K562 (cell line): ENCODE results near the gene SPTBN5. TPM values are rescaled to one million over a fixed set of nuclear protein-coding genes. Genes with fewer than 3 reads are reported as not detected.

ENCODE experiments used
- ATAC-seq: fragments of 200-7000 bp; cut with Tn5 transposase; 3 replicates; pipeline ENCODE4 v1.9.1; 2020; ENCODE audit warnings: moderate library complexity
- BruUV-seq: library from RNA; stranded (reverse); fragments of 400-500 nt; replicated peaks from 2 replicates; lab custom pipeline; 2021; lab: Mats Ljungman, UMichigan
- CTCF ChIA-PET: fragments of 300-600 bp; formaldehyde crosslinking; extraction: SDS; loops from one replicate; lab custom pipeline; 2021; ENCODE audit warnings: low intra/inter-chr PET ratio; lab: Yijun Ruan, JAX
- POLR2A ChIA-PET: fragments of 300-600, 350-650 bp; sonication (Branson Sonifier 250); formaldehyde crosslinking; extraction: SDS; loops from one replicate; lab custom pipeline; 2021; ENCODE audit warnings: antibody characterized with exemption, inconsistent platforms; lab: Yijun Ruan, JAX
- DNase-seq, 4 experiments: peaks; one replicate each; pipeline versions ENCODE4 v3.0.0 to v3.0.0-alpha.2; 2011 to 2018; ENCODE audit warnings: low spot score in 3 of 4, mixed read lengths in 3 of 4; ENCODE audit errors: extremely low read depth in 1 of 4
- FAIRE-seq: peaks from 2 replicates; lab custom pipeline; 2011; peaks lifted over from hg19 to GRCh38; lab: Jason Lieb, UNC
- H2AFZ ChIP-seq: 2 replicates; pipeline ENCODE4 v1.6.0; 2011; ENCODE audit warnings: low read depth, low read length, control low read depth, inconsistent platforms
- H3K27ac ChIP-seq: fragments of 200-600 bp; 3 replicates; pipeline ENCODE4 v1.8.0; 2011; ENCODE audit warnings: low read depth, mild to moderate bottlenecking, control low read depth, inconsistent platforms, low read length, moderate library complexity, mixed read lengths; ENCODE audit errors: extremely low read depth
- H3K27me3 ChIP-seq, 2 experiments: fragments of 300-600 bp in 1 of 2; 2 replicates in 1 of 2; 3 replicates in 1 of 2; pipeline versions ENCODE4 v1.6.0 to v1.8.0; 2011; ENCODE audit warnings: inconsistent platforms in 2 of 2, low read length in 2 of 2, mild to moderate bottlenecking in 1 of 2, mixed read lengths in 1 of 2, moderate library complexity in 1 of 2; ENCODE audit not compliant: control insufficient read depth in 2 of 2, insufficient read depth in 2 of 2
- H3K36me3 ChIP-seq: fragments of 300-600 bp; 3 replicates; pipeline ENCODE4 v1.8.0; 2011; ENCODE audit warnings: mild to moderate bottlenecking, low read length, inconsistent platforms; ENCODE audit not compliant: control insufficient read depth, insufficient read depth
- H3K4me1 ChIP-seq, 2 experiments: fragments of 200-600 bp in 1 of 2; replicated peaks in 1 of 2; 2 replicates in 1 of 2; 3 replicates in 1 of 2; pipeline versions ENCODE4 v1.5.1 to v1.8.0; 2011; ENCODE audit warnings: inconsistent platforms in 2 of 2, low read length in 2 of 2, mild to moderate bottlenecking in 1 of 2, mixed read lengths in 1 of 2, moderate library complexity in 1 of 2; ENCODE audit not compliant: control insufficient read depth in 2 of 2, insufficient read depth in 2 of 2
- H3K4me2 ChIP-seq: 2 replicates; pipeline ENCODE4 v1.6.1; 2011; ENCODE audit warnings: low read length, control low read depth, inconsistent platforms, mixed read lengths; ENCODE audit not compliant: insufficient read depth
- H3K4me3 ChIP-seq: fragments of 200-600 bp; sonication (generic), shearing (Covaris generic); 2 replicates; pipeline ENCODE4 v1.5.1; 2016; ENCODE audit warnings: control low read depth, inconsistent platforms
- H3K79me2 ChIP-seq: fragments of 200-600 bp; 3 replicates; pipeline ENCODE4 v1.8.0; 2011; ENCODE audit warnings: low read length, inconsistent platforms; ENCODE audit not compliant: control insufficient read depth, insufficient read depth
- H3K9ac ChIP-seq, 2 experiments: 2 replicates each; pipeline versions ENCODE4 v1.6.0 to v1.6.1; 2011; ENCODE audit warnings: low read depth in 2 of 2, low read length in 2 of 2, control low read depth in 1 of 2, inconsistent platforms in 1 of 2, mild to moderate bottlenecking in 1 of 2, mixed read lengths in 1 of 2; ENCODE audit not compliant: insufficient read depth in 1 of 2
- H3K9me1 ChIP-seq: one replicate; pipeline ENCODE4 v1.6.0; 2011; ENCODE audit warnings: inconsistent platforms, mild to moderate bottlenecking, low read length, moderate library complexity; ENCODE audit not compliant: control insufficient read depth, insufficient read depth
- H3K9me3 ChIP-seq: replicated peaks from 2 replicates; pipeline ENCODE4 v1.5.1; 2011; ENCODE audit warnings: low read depth, low read length, inconsistent platforms; ENCODE audit not compliant: control insufficient read depth, insufficient read depth
- H4K20me1 ChIP-seq: replicated peaks from 2 replicates; pipeline ENCODE4 v1.6.1; 2011; ENCODE audit warnings: low read length, inconsistent platforms, mixed read lengths; ENCODE audit not compliant: control insufficient read depth, insufficient read depth
- ARID4B ChIP-seq: sonication (generic); formaldehyde crosslinking; IDR thresholded peaks from 2 replicates; pipeline ENCODE4 v1.8.0; 2022; ENCODE audit warnings: mild to moderate bottlenecking, missing genetic modification reagents
- CHD4 ChIP-seq: fragments of 200-600 bp; sonication (generic); IDR thresholded peaks from 3 replicates; pipeline ENCODE4 v1.6.1; 2012; ENCODE audit warnings: low read depth, mild to moderate bottlenecking, mixed read lengths, low read length, inconsistent platforms; ENCODE audit not compliant: insufficient read depth, insufficient replicate concordance, poor library complexity, severe bottlenecking
- LCOR ChIP-seq: sonication (generic); formaldehyde crosslinking; IDR thresholded peaks from 2 replicates; pipeline ENCODE4 v1.8.0; 2022; ENCODE audit warnings: mild to moderate bottlenecking, missing genetic modification reagents
- MEF2A ChIP-seq: IDR thresholded peaks from 2 replicates; pipeline ENCODE4 v1.6.1; 2011; ENCODE audit warnings: low read depth, mild to moderate bottlenecking, low read length, moderate library complexity; ENCODE audit not compliant: control insufficient read depth
- NFIX ChIP-seq: fragments of 250-450 bp; sonication (Bioruptor Pico); IDR thresholded peaks from 2 replicates; pipeline ENCODE4 v1.4.0; 2020; ENCODE audit warnings: low read depth, mild to moderate bottlenecking, moderate library complexity
- PTBP1 ChIP-seq: fragments of 200-400 bp; formaldehyde crosslinking; IDR thresholded peaks from 2 replicates; pipeline ENCODE4 v1.6.1; 2017; ENCODE audit warnings: low read depth, low read length
- SRSF7 ChIP-seq: fragments of 200-400 bp; formaldehyde crosslinking; optimal IDR thresholded peaks from 2 replicates; pipeline ENCODE3; 2017; ENCODE audit warnings: mild to moderate bottlenecking, low read depth, low read length
- TBP ChIP-seq: optimal IDR thresholded peaks from 2 replicates; pipeline ENCODE3; 2011; ENCODE audit warnings: low read depth, low read length, improper control_type of control experiment
- ZFP91 ChIP-seq: sonication (generic); formaldehyde crosslinking; IDR thresholded peaks from 2 replicates; pipeline ENCODE4 v1.8.0; 2022; ENCODE audit warnings: mild to moderate bottlenecking, missing genetic modification reagents
- ZNF280B ChIP-seq: fragments of 250-450 bp; sonication (Bioruptor Pico); IDR thresholded peaks from 2 replicates; pipeline ENCODE4 v1.5.1; 2021; ENCODE audit warnings: mild to moderate bottlenecking
- WGBS: fragments of 100-300 bp; shearing (Covaris generic); methylation state at CpG from one replicate; pipeline ENCODE4 v1.1.6; 2016; ENCODE audit warnings: low coverage, mixed read lengths; ENCODE audit not compliant: insufficient coverage; ENCODE audit errors: missing lambda C conversion rate; 5-methylcytosine and 5-hydroxymethylcytosine counted together
- in situ Hi-C: fragments of 300-500 bp; cut with MboI; formaldehyde crosslinking; loops from 4 replicates; pipeline ENCODE4 v1.15.0; 2018; ENCODE audit warnings: inconsistent platforms, mixed read lengths
- intact Hi-C: fragments of 100-400 bp; cut with micrococcal nuclease; formaldehyde crosslinking; loops from 2 replicates; pipeline ENCODE4 v1.14.2; 2022
- polyA plus RNA-seq, 8 experiments: library from polyadenylated mRNA; depleted of rRNA in 4 of 8; stranded (reverse) in 5 of 8; unstranded in 3 of 8; fragments of >200 nt; fragmentation: Nextera tagmentation in 2 of 8; fragmentation: Illumina TruSeq in 1 of 8; extraction: Ambion mirVana in 2 of 8; extraction: Trizol in 1 of 8; gene quantifications; 2 replicates each; pipeline versions ENCODE4 v1.2.1 to v1.2.3, GENCODE V29; 2011 to 2014; ENCODE audit warnings: inconsistent platforms in 1 of 8, missing spikeins in 1 of 8
- total RNA-seq, 7 experiments: library from RNA; depleted of rRNA in 6 of 7; stranded (reverse); fragments of >200 nt in 6 of 7; fragmentation: Illumina TruSeq in 2 of 7; extraction: Trizol in 2 of 7; gene quantifications; 2 replicates each; pipeline versions ENCODE4 v1.2.1 to v1.2.3, GENCODE V29; 2011 to 2021; ENCODE audit warnings: low replicate concordance in 1 of 7

Gene SPTBN5
- total and polyA plus RNA-seq, 9 of the 15 experiments (the other 6 are each of a cell fraction or from before 2014, with no cell fraction given): 0.02 TPM; not detected in 8

- TF ChIP-seq ZFP91 (CRISPR knock-in tag): no peak
- TF ChIP-seq MEF2A: no peak
These were observed 59.8 kb downstream of the SPTBN5 start (continued) for GRCh38 chr15:41834096-41834495.

GRCh38 chr15:41832875-41833274 lies 61.0 kb downstream of the SPTBN5 start:
- H3K4me1 ChIP-seq: peaks cover 6 to 16% of the 10 kb centered on the region in 2 experiments; a peak in 2 of 5 replicates
- in situ Hi-C loops (no loop called here), intact Hi-C loops (no loop called here)
- ChIA-PET CTCF (no interaction called here), POLR2A (interaction anchor here (0.6 to 1.8 kb wide), 4 partner anchors 11 to 17 kb away, joined by 3 to 10 read pairs (median 4); no protein-coding TSS in a partner anchor)
- H3K27me3 ChIP-seq: no peaks in the 10 kb centered on the region
- H3K36me3 ChIP-seq: peaks cover 10% of the 10 kb centered on the region; the same call in 1 of the 3 replicates
- peaks cover 9% of the 10 kb centered on the region; the same call in 2 of the 3 replicates for H3K79me2 ChIP-seq
- H3K9me1 ChIP-seq: no peaks in the 10 kb centered on the region
- no peak overlapping the region for H3K4me2 ChIP-seq
- no peak for ATAC-seq
- no peak overlapping the region for H3K4me3 ChIP-seq
- no peak for DNase-seq
- peaks cover 11% of the 10 kb centered on the region; the same call in 1 of the 2 replicates for H4K20me1 ChIP-seq
- no peak overlapping the region for H2AFZ ChIP-seq
- no TSS peak for BruUV-seq
- FAIRE-seq: no peak
- H3K9me3 ChIP-seq: no peaks in the 10 kb centered on the region
- H3K27ac ChIP-seq: no peak overlapping the region
- 63% methylated on average over 3 of the region's 3 CpGs for WGBS
- H3K9ac ChIP-seq: no peak overlapping the region
- TF ChIP-seq ARID4B (CRISPR knock-in tag) (no peak), TBP (no peak), LCOR (no peak), PTBP1 (no peak), NFIX (CRISPR knock-in tag) (no peak), CHD4 (no peak), ZNF280B (CRISPR knock-in tag) (no peak), SRSF7 (no peak)
